ENCODE measurements around the gene PKP4.

DNA sequence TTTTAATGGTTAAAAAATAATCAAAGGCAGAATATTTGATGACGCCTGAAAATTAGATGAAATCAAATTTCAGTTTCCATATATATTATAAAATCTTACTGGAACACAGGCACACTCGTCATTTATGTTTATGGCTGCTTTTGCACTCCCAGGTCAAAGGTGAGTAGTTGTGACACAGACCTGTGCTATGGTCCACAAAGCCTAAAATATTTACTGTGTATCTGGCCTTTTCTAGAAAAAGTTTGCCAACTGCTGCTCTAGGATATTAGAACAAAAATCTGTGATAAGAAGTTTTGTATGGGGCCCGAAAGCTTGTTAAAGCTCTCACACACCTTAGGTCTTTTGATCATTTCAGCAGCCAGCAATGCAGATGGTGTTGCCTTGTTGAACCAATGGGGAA lies 104.3 kb downstream of the PKP4 start:
- TF ChIP-seq EZH2 (IDR thresholded peaks at IDR 0.05; ENCODE audit: borderline replicate concordance, low read depth, low read length, severe bottlenecking) (no peak), CTCF (IDR thresholded peaks at IDR 0.05; ENCODE audit: borderline replicate concordance, extremely low read depth, low read length, poor library complexity, severe bottlenecking) (no peak)
